Keratinocyte (primary cell): ENCODE measurements around the gene GAB2. TPM values are rescaled to one million over a fixed set of nuclear protein-coding genes. Genes with fewer than 3 reads are reported as not detected.

ENCODE experiments used
- DNase-seq: peaks from one replicate; pipeline ENCODE4 v3.0.0-alpha.2; 2011; ENCODE audit warnings: low read depth, missing footprints, low spot score
- FAIRE-seq: peaks from 2 replicates; lab custom pipeline; 2011; peaks lifted over from hg19 to GRCh38; lab: Jason Lieb, UNC
- H2AFZ ChIP-seq: 2 replicates; pipeline ENCODE4 v1.6.0; 2012; ENCODE audit warnings: low read length, control low read depth, inconsistent platforms; ENCODE audit not compliant: control insufficient read depth
- H3K27ac ChIP-seq: 2 replicates; pipeline ENCODE4 v1.5.1; 2011; ENCODE audit warnings: low read length; ENCODE audit not compliant: control insufficient read depth, insufficient read depth
- H3K27me3 ChIP-seq: 3 replicates; pipeline ENCODE4 v1.6.0; 2011; ENCODE audit warnings: low read length; ENCODE audit not compliant: control insufficient read depth, insufficient read depth; ENCODE audit errors: extremely low read depth
- H3K36me3 ChIP-seq, 2 experiments: 2 replicates in 1 of 2; 3 replicates in 1 of 2; pipeline ENCODE4 v1.5.1; 2011; ENCODE audit warnings: low read length in 2 of 2, mild to moderate bottlenecking in 1 of 2; ENCODE audit not compliant: control insufficient read depth in 2 of 2, insufficient read depth in 2 of 2; ENCODE audit errors: extremely low read depth in 1 of 2
- H3K4me1 ChIP-seq: 3 replicates; pipeline ENCODE4 v1.5.1; 2011; ENCODE audit warnings: low read length; ENCODE audit not compliant: control insufficient read depth, insufficient read depth; ENCODE audit errors: extremely low read depth
- H3K4me2 ChIP-seq: 3 replicates; pipeline ENCODE4 v1.6.0; 2011; ENCODE audit warnings: low read depth, low read length; ENCODE audit not compliant: control insufficient read depth, insufficient read depth; ENCODE audit errors: extremely low read depth
- H3K4me3 ChIP-seq, 3 experiments: fragments of 200-600 bp in 1 of 3; sonication (generic) in 1 of 3; 2 replicates in 2 of 3; 3 replicates in 1 of 3; pipeline ENCODE4 v1.5.1; 2011 to 2016; ENCODE audit warnings: low read length in 3 of 3, mild to moderate bottlenecking in 3 of 3, control low read depth in 2 of 3, inconsistent platforms in 1 of 3, low read depth in 1 of 3, mixed read lengths in 1 of 3, mixed run types in 1 of 3, moderate library complexity in 1 of 3; ENCODE audit not compliant: control insufficient read depth in 2 of 3, insufficient read depth in 2 of 3; ENCODE audit errors: extremely low read depth in 1 of 3
- H3K79me2 ChIP-seq: 2 replicates; pipeline ENCODE4 v1.6.0; 2012; ENCODE audit warnings: low read length; ENCODE audit not compliant: control insufficient read depth, insufficient read depth
- H3K9ac ChIP-seq: 3 replicates; pipeline ENCODE4 v1.6.0; 2011; ENCODE audit warnings: low read length; ENCODE audit not compliant: control insufficient read depth, insufficient read depth; ENCODE audit errors: extremely low read depth
- H3K9me1 ChIP-seq: 3 replicates; pipeline ENCODE4 v1.6.0; 2011; ENCODE audit warnings: low read length; ENCODE audit not compliant: control insufficient read depth, insufficient read depth; ENCODE audit errors: extremely low read depth
- H3K9me3 ChIP-seq: 2 replicates; pipeline ENCODE4 v1.5.1; 2012; ENCODE audit warnings: low read depth, low read length; ENCODE audit not compliant: control insufficient read depth
- H4K20me1 ChIP-seq: 3 replicates; pipeline ENCODE4 v1.6.0; 2011; ENCODE audit warnings: low read length; ENCODE audit not compliant: control insufficient read depth, insufficient read depth; ENCODE audit errors: extremely low read depth
- EZH2 ChIP-seq: IDR thresholded peaks from one replicate; pipeline ENCODE4 v1.6.1; 2012; ENCODE audit warnings: inconsistent platforms, mild to moderate bottlenecking, low read length, moderate library complexity
- dilution Hi-C: fragments of 300-500 bp; cut with MboI; formaldehyde crosslinking; loops from one replicate; pipeline ENCODE4 v1.7.0; 2020; ENCODE audit warnings: low sequenced_read_pairs; ENCODE audit not compliant: extremely low pct_ligation_motif_present
- polyA plus RNA-seq, 5 experiments: library from polyadenylated mRNA; depleted of rRNA in 3 of 5; stranded (reverse) in 3 of 5; stranded (forward) in 1 of 5; unstranded in 1 of 5; fragments of >200 nt; gene quantifications; 1 replicate in 1 of 5; 2 replicates in 3 of 5; 3 replicates in 1 of 5; pipeline versions ENCODE4 v1.2.1 to v1.2.3, GENCODE V29; 2011 to 2012; ENCODE audit warnings: missing spikeins in 2 of 5, low read depth in 1 of 5, low replicate concordance in 1 of 5
- TF ChIP-seq, protein P1 (sequence below), 3 experiments: IDR thresholded peaks in 1 of 3; conservative IDR thresholded peaks in 1 of 3; optimal IDR thresholded peaks in 1 of 3; 2 replicates in 2 of 3; 3 replicates in 1 of 3; pipeline versions ENCODE3 to v1.5.1; 2011; ENCODE audit warnings: low read length in 3 of 3, mild to moderate bottlenecking in 3 of 3, moderate library complexity in 2 of 3, control low read depth in 1 of 3, inconsistent platforms in 1 of 3; ENCODE audit not compliant: insufficient read depth in 2 of 3; ENCODE audit errors: extremely low read depth in 1 of 3

Gene GAB2
- polyA plus RNA-seq, 1 donor (not counting 4 experiments of a cell fraction or from before 2014, with no cell fraction given) = 0.68 TPM

DNA sequence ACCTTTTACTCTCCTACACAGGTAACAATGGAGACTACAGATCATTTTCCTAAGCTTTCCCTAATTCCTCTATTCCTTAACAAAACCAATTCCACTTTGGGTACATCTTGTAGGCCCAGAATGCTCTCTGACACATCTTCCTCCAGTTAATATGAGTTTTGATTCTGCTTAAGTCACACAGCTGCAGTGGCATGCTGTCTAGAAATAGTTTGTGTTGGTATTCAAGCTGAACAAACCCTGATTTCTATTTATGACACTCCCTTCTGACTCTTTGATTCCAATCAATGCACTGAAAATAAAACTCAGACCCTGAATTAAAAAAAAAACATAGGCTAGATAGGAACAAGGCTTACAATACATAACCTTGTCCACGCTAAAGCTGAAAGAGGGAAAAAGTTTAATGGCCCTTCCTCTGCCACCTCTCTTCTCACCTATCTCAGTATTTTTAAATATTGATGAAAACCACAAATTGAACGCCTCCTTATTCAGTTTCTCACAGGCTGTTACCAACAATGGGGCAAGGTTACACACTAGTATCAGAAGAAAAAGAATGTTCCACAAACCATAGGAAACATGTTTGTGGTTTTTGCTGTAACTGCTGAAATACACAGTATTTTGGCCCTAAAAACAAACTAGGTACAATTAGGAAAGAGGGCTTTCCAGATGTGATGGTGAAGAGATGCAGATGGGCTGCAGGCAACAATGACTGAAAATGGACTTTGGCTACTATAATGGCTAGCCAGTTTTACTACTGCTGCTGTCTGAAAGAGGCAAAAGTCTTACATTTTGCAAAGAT is 35.7 kb upstream of the GAB2 start:
- dilution Hi-C loops = no loop called here

DNA sequence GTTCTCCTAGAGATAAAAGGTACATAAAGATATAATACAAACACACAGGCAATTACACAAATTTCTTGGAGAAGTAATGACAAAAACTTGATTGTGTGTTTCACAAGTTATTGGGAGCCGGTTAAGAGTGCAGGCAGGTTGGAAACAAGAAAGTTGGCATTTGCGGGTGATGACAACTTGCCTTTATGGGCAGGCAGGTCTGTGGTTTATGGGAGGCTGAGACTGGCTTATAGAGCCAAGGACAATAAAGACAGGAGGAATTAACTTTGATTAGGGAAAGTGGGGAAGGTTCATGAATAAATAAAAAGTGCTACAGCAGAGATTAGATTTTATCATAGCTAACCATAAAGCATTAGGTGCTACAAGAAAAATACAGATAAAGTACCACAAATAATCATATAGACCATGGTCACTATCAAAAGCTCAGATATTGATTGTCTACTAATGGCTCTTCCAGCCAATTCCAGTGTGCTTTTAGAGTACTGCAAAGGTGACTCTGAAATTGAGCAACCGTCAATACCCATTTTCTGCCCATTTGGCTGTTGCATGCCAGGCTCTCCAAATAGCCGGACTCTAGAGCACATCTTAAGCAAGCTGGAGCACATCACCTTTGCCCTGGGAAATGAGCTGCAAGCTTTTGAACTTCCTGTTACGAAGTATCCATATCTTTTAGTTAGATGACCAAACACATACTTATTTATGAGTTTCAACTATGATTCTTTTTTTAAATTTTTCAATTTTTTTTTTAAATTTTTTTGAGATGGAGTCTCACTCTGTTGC is 33.9 kb upstream of the GAB2 start:
- Histone ChIP-seq H4K20me1 (no peaks in the 10 kb centered on the region), H3K36me3 (no peaks in the 10 kb centered on the region), H3K9me1 (no peaks in the 10 kb centered on the region), H3K9me3 (no peaks in the 10 kb centered on the region), H3K79me2 (no peaks in the 10 kb centered on the region), H3K4me1 (no peaks in the 10 kb centered on the region), H2AFZ (no peak overlapping the region), H3K27ac (no peak overlapping the region), H3K9ac (no peak overlapping the region), H3K4me3 (no peak overlapping the region), H3K27me3 (no peaks in the 10 kb centered on the region), H3K4me2 (no peak overlapping the region)
- FAIRE-seq (no peak), DNase-seq (no peak)
- TF ChIP-seq EZH2 = no peak
- dilution Hi-C loops = no loop called here

More for the DNA sequence above, 35.7 kb upstream of the GAB2 start:
- DNase-seq = no peak
- no peaks in the 10 kb centered on the region for H3K36me3 ChIP-seq
- no peaks in the 10 kb centered on the region for H3K4me1 ChIP-seq
- no peaks in the 10 kb centered on the region for H3K9me3 ChIP-seq
- no peak overlapping the region for H3K27ac ChIP-seq
- H3K79me2 ChIP-seq = no peaks in the 10 kb centered on the region
- H3K4me2 ChIP-seq = no peak overlapping the region
- no peaks in the 10 kb centered on the region for H3K9me1 ChIP-seq
- no peak for FAIRE-seq
- no peaks in the 10 kb centered on the region for H4K20me1 ChIP-seq
- H2AFZ ChIP-seq = no peak overlapping the region
- H3K27me3 ChIP-seq = no peaks in the 10 kb centered on the region
- TF ChIP-seq EZH2 = no peak
- TF ChIP-seq, protein P1, sequence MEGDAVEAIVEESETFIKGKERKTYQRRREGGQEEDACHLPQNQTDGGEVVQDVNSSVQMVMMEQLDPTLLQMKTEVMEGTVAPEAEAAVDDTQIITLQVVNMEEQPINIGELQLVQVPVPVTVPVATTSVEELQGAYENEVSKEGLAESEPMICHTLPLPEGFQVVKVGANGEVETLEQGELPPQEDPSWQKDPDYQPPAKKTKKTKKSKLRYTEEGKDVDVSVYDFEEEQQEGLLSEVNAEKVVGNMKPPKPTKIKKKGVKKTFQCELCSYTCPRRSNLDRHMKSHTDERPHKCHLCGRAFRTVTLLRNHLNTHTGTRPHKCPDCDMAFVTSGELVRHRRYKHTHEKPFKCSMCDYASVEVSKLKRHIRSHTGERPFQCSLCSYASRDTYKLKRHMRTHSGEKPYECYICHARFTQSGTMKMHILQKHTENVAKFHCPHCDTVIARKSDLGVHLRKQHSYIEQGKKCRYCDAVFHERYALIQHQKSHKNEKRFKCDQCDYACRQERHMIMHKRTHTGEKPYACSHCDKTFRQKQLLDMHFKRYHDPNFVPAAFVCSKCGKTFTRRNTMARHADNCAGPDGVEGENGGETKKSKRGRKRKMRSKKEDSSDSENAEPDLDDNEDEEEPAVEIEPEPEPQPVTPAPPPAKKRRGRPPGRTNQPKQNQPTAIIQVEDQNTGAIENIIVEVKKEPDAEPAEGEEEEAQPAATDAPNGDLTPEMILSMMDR (optimal IDR thresholded peaks at IDR 0.05 in 1 of 3, IDR thresholded peaks at IDR 0.05 in 1 of 3, conservative IDR thresholded peaks at IDR 0.05 in 1 of 3; ENCODE audit: extremely low read depth in 1 of 3, insufficient read depth in 2 of 3, low read length in 3 of 3) = no peak
- H3K9ac ChIP-seq = no peak overlapping the region
- no peak overlapping the region for H3K4me3 ChIP-seq
